ENCODE results near the gene PIAS1.

The PIAS1 gene

DNA sequence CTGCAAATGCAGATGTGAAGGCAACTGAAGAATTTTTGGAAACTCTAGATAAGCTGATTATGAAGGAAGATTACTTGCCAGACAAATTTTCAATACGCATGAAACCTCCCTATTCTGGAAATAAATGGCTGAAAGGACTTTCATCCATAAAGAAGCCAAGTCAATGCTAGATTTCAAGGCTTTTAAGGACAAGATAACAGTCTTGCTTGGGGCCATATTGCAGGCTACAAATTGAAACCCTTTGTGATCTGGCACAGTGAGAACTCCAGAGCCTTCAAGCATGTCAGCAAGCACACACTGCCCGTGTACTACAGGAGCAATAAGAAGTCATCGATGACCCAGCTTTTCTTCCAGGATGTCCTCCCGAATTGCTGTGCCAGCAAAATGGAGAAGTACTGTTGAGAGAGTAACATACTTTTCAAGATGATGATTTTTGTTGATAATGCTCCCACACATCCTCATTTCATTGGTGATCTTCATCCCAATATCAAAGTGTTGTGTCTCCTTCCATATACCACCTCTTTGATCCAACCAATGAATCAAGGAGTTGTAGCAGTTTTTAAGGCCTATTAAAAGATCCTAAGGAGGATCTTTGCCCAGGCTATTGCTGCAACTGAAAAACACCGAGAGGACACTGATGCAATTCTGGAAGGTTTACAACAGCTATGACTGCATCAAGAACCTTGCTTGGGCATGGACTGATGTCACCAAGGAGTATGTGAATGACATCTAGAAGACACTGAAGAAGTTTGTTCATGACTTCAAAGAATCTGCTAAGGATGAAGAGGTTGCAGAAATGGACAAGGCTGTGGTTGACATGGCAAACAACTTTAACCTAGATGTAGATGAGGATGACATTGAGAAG, 130.7 kb downstream of the PIAS1 start:
- DNase-seq (ENCODE audit: low spot score), result no peak

DNA sequence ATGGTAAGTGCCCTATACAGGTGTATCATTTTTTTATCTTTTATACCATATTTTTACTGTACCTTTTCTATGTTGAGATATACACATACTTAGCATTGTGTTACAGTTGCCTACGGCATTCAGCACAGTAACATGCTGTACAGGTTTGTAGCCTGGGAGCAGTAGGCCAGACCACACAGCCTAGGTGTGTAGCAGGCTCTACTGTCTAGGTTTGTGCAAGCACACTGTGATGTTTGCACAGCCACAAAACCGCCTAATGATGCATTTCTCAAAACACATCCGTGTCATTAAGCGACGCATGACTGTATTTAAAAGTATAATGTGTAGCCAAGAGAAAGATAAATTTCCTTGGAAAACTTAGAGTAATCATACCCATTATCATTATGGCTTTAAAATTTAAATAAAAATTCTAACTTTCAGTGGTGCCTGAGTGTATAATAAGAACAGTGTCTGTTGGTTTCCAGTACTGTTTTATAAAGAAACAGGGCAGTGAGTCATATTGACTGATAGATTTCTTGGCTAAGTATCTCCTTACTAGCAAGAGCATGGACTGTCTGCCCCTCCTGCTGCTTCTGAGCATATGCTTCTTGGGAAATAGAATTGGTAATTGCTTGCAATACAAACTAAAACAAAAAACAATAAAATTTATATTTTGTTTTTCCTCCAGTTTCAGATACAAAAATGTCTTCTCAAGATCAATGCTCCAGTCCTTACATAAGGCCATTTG, 132.7 kb downstream of the PIAS1 start:
- no peak for DNase-seq (ENCODE audit: low spot score)

GRCh38 chr15:68187559-68187958, 133.4 kb downstream of the PIAS1 start:
- no peak for DNase-seq (ENCODE audit: low spot score)

GRCh38 chr15:68188647-68189046, 134.5 kb downstream of the PIAS1 start:
- DNase-seq (ENCODE audit: low spot score), result no peak

GRCh38 chr15:68190048-68190447, 135.9 kb downstream of the PIAS1 start:
- DNase-seq (ENCODE audit: low spot score), result no peak

- DNase-seq (ENCODE audit: low spot score), result no peak
Measured at GRCh38 chr15:68191555-68191954, 137.4 kb downstream of the PIAS1 start.

DNA sequence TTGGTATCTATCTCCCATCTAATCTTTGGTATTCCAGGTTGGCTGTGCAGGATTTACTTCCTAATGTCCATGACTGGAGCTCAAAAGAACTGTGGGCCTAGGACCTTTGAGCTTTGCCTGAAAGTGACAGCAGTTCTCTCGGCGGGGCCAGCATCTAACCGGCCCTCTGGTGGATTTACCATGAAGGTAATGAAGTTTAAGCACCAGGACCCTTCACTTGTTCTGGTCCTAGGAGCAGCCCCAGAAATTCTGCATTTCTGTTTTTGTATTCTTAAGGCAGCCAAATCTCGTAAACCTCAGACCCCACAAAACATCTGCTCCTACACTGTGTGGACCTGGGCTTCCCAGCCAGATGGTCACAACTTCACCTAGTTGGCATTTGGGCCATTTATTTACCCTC, 138.0 kb downstream of the PIAS1 start:
- no peak for DNase-seq (ENCODE audit: low spot score)

DNA sequence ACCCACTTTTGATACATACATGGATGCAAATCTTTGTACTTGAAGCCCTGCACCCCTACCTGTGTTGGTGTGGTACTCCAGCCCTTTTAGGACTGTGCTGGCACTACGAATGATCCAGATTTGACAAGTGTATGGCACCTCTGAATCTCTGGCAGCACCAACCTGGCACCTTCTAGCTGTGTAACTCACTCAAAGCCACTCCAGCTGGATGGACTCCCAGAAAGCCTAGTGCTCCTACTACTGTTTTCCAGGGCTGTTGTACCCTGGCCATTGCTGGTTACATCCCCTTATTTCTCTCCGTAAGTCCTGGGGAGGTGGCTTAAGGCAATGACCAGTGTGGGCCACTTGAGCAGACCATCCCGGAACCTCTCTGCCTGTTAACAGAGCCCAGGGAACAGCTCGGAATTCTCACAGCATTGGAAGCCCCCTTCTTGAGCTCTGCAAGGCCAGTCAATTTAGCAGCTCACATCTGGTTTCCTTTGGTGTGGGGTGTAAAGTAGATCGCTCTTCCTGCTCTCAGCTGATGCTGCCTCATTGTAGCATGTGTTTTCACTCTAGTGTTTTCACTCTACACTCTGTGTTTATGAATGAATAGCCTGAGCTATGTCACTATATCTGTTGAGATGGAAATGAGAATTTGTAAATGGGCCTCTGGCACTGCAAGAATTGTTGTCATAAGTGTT, 138.8 kb downstream of the PIAS1 start:
- DNase-seq (ENCODE audit: low spot score), result no peak

GRCh38 chr15:68195336-68196112, 141.4 kb downstream of the PIAS1 start:
- no peak for DNase-seq (ENCODE audit: low spot score)

DNA sequence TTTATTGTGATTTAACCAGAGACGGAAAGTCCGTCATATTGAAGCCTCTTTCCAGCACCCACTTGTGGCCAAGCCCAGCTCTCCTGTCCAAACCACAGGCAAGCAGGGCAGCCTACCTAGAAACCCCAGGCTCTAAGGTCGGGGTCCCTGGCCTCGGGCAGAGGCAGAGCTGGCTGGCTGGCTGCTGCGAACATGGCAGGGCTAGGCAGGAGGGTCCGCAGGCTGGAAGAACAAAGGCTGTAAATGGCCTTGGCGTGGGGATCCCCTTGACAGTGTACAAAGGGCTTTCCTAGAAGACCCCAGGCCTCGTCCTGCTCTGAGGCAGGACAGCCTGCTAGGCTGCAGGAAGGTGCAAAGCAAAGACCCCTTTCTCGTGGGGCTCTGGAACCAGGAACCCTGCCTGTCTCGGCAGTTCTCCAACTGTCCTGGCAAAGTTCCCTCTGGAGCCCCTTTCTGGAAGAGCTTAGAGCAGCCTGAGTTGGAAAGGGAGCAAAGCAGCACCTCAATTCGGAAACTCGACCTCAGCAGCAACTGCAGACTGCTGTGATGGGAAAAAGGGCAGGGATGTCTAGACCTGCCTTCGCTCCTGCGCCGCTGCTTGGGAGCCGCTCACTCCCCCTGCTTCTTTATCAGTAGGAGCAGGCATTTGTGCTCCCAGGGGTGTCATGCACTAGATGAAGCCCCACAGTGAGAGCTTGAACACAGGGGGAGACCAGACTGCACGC, 142.5 kb downstream of the PIAS1 start:
- no peak for DNase-seq (ENCODE audit: low spot score)

- DNase-seq (ENCODE audit: low spot score), result no peak
Measured at GRCh38 chr15:68197170-68197492, 143.0 kb downstream of the PIAS1 start.

- DNase-seq (ENCODE audit: low spot score), result no peak
Measured at GRCh38 chr15:68197661-68198437, 143.7 kb downstream of the PIAS1 start.

- DNase-seq (ENCODE audit: low spot score), result no peak
Measured at GRCh38 chr15:68199340-68199739, 145.2 kb downstream of the PIAS1 start.

GRCh38 chr15:68200016-68200861, 146.1 kb downstream of the PIAS1 start:
- no peak for DNase-seq (ENCODE audit: low spot score)

DNA sequence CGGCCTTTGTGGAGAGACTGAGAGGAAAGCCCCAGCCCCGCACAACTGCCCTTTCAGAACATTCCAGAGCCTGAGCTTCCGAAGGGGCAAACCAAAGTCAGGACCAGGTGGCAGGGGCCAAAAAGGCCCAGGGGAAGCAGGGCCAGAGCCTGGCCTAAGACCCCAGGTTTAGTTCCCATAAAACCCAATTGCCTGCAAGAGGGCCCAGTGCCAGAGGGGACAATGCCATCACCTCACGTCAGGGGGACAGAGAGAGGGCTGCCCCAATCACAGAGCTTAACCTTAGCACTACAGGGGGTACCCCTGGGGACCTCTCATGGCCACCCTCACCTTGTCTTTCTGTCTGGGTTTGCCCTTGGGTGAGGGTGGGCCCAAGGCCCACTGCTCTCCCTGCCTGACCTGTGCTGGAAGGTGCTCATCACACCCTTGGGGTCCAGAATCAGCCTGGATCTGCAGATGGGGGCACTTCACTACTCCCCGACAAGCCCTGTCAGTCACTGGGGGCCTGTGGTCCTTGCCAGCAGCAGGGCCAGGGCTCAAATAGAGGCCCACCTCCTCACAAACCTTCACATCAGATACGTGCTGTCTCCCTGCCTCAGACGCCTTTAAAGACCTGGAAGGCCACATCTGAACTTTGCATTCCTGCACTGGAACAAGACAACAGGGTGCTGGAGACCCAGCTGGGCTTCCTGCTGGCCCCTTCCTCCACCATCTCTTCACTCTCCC, 147.2 kb downstream of the PIAS1 start:
- DNase-seq (ENCODE audit: low spot score), result peak; percentile 48

DNA sequence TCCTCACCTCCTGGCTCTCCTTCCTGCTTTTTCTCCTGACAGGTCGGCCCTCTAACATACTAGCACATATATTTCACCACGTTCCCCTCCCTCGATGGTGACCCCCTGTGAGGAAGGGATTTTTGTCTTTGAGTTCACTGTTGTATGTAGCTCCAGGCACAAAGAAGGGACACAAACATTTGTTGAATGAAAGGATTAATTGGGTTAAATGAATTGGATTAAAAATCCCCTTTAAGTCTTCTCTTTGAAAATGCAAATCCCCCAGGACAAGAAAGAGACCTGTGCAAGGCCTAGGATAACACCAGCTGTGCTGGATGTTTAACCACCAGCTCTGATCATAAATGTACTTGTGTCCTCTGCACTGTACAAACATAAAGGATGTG, 147.8 kb downstream of the PIAS1 start:
- DNase-seq (ENCODE audit: low spot score), result peak; percentile 50

DNA sequence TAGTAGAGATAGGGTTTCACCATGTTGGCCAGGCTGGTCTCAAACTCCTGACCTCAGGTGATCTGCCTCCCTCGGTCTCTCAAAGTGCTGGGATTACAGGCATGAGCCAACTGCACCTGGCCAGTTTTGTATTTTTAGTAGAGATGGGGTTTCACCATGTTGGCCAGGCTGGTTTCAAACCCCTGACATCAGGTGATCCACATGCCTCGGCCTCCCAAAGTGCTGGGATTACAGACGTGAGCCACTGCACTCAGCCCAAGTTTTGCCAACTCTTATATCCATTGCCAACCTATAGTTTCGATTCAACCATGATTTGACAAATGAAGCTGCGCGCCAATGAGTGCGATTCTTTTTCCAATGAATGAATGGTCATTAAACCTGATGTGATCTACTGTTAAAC, 148.9 kb downstream of the PIAS1 start:
- peak; percentile 4 for DNase-seq (ENCODE audit: low spot score)

DNA sequence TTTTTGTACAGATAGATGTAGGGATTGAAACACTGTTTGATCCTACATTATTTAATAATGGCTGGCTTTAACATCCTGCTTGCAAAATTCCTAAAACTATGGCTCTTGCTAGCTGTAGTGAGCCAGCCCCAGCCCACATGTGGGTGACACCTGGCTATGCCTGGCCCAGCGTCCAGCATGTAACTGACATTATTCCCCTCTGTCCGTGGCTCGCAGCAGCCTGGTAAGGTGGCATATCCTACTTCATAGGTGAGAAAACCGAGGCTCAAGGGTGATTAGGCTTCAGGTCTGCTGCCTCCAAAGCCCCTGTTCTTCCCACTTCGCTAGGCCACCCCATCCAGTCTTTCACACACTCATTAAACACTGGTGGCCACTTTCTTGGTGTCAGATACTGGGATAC, 149.4 kb downstream of the PIAS1 start:
- peak; percentile 32 for DNase-seq (ENCODE audit: low spot score)

DNA sequence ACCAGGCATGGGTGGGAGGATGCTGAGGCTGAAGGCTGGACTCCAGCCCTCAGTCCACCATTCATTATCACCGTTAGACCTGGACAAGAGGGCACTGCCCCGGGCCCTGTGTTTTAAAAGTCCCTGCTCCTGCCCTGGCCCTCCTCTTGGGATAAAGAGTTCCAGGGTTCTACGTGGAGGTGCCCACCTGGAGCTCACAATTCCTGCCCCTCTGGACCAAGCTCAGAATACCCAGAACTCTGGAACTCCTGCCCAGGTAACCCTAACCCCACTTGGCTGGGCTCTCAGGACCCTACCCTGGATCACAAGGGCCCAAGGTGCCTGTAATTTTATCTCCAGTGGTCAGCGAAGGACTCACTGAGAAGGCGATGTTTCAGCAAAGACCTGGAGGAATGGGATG, 149.8 kb downstream of the PIAS1 start:
- no peak for DNase-seq (ENCODE audit: low spot score)
